Measurements from ENCODE around the gene RNPEPL1.

Gene RNPEPL1

DNA sequence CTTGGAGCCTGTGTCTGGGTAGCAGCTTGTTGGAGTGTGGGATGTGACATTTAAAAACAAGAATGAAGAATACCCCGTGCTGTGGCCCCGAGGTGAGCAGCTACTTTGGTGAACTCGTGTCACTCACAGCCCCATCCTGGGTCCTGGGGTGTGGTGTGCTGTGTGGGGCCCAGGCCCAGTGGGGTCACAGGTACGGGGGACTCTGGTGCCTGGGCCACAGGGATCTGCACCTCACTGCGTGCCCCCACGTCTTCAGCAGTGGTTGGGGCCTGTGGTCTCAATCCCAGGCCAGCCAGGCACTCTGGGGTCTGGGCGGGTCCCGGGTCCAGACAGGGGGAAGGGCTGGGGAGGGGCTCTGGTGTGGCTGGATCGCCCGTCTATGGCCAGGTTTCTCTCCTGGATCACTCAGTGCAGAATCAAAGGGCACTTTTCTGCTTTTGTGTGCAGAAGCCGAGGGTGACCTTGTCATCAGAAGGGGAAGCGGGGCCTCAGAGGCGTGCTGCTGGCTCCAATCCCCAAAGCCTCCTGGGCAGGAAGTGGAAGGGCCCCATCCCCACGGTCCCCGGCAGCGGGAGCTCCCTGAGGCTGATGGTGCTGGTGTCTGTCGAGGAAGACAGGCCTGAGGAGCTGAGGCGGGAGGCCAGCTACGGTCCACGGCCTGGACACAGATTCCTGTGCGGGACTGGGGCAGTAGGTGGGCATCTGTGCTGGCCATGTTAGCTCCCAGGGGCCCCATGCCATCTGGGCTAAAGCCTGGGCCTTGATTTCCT is 58.4 kb downstream of the RNPEPL1 start:
- peak; percentile 32 for DNase-seq (ENCODE audit: low spot score)

- DNase-seq (ENCODE audit: low spot score): no peak
Measured at GRCh38 chr2:240627736-240628506, 59.6 kb downstream of the RNPEPL1 start.

DNA sequence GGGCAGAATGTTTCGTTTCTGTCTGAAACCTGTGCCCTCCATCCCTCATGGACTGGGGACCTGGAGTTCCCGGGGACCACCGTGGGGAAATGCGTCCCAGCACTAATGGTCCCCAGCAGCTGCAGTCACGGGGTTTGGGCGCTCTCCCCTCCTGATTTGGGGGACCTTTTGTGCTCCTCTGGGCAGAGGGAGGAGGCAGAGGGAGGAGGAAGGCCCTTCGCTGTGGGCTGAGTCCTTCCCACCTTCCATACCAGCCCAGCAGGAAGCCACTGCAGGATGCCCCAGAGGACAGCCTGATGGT is 60.2 kb downstream of the RNPEPL1 start:
- DNase-seq (ENCODE audit: low spot score): no peak

- DNase-seq (ENCODE audit: low spot score): no peak
Measured at GRCh38 chr2:240628808-240629618, 60.7 kb downstream of the RNPEPL1 start.

DNA sequence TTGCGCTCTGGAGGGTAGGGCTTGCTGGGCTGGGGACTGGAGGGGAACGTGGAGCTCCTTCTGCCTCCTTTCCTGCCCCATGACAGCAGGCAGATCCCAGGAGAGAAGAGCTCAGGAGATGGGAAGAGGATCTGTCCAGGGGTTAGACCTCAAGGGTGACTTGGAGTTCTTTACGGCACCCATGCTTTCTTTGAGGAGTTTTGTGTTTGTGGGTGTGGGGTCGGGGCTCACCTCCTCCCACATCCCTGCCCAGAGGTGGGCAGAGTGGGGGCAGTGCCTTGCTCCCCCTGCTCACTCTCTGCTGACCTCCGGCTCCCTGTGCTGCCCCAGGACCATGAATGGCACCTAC is 61.3 kb downstream of the RNPEPL1 start:
- no peak for DNase-seq (ENCODE audit: low spot score)

DNA sequence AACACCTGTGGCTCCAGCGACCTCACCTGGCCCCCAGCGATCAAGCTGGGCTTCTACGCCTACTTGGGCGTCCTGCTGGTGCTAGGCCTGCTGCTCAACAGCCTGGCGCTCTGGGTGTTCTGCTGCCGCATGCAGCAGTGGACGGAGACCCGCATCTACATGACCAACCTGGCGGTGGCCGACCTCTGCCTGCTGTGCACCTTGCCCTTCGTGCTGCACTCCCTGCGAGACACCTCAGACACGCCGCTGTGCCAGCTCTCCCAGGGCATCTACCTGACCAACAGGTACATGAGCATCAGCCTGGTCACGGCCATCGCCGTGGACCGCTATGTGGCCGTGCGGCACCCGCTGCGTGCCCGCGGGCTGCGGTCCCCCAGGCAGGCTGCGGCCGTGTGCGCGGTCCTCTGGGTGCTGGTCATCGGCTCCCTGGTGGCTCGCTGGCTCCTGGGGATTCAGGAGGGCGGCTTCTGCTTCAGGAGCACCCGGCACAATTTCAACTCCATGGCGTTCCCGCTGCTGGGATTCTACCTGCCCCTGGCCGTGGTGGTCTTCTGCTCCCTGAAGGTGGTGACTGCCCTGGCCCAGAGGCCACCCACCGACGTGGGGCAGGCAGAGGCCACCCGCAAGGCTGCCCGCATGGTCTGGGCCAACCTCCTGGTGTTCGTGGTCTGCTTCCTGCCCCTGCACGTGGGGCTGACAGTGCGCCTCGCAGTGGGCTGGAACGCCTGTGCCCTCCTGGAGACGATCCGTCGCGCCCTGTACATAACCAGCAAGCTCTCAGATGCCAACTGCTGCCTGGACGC is 61.9 kb downstream of the RNPEPL1 start:
- DNase-seq (ENCODE audit: low spot score): no peak

Data from CD4-positive, alpha-beta T cell treated with Interleukin-6 at 100 ng/mL for 8 hours (primary cell).